Stomach (tissue), 4 donors: ENCODE results near the gene PPM1L.

Source experiments
- CTCF ChIP-seq, 7 experiments: fragments of 450-650 bp in 4 of 7; fragments of 200-600 bp in 3 of 7; sonication (generic) in 3 of 7; IDR thresholded peaks; one replicate each; pipeline ENCODE4 v1.5.1; 2016 to 2019; ENCODE audit warnings: antibody characterized with exemption in 7 of 7, control low read depth in 2 of 7, mild to moderate bottlenecking in 1 of 7
- POLR2A ChIP-seq, 4 donors: fragments of 450-650 bp; IDR thresholded peaks; one replicate each; pipeline ENCODE4 v1.6.1; 2016; ENCODE audit warnings: antibody characterized with exemption in 4 of 4, control low read depth in 2 of 4, mild to moderate bottlenecking in 1 of 4, moderate library complexity in 1 of 4
- POLR2AphosphoS5 ChIP-seq, 3 donors: sonication (generic); formaldehyde crosslinking; IDR thresholded peaks; one replicate each; pipeline ENCODE4 v1.6.1; 2016; ENCODE audit warnings: antibody characterized with exemption in 3 of 3

GRCh38 chr3:161054860-161055604 is 299.0 kb downstream of the PPM1L start:
- TF ChIP-seq POLR2AphosphoS5 (IDR thresholded peaks at IDR 0.05) (no peak), POLR2A (IDR thresholded peaks at IDR 0.05) (no peak), CTCF (IDR thresholded peaks at IDR 0.05) (no peak)
